Measurements from ENCODE around the gene CASQ2. TPM values are rescaled to one million over a fixed set of nuclear protein-coding genes. Genes with fewer than 3 reads are reported as not detected.
"Not testable (repeated sequence)": the region's sequence is repeated elsewhere in the genome, so short reads cannot be mapped to it uniquely, and the experiment has no call there.

The CASQ2 gene
- total and polyA plus RNA-seq, 5 donors, result 702 to 865 (median 753) TPM

DNA sequence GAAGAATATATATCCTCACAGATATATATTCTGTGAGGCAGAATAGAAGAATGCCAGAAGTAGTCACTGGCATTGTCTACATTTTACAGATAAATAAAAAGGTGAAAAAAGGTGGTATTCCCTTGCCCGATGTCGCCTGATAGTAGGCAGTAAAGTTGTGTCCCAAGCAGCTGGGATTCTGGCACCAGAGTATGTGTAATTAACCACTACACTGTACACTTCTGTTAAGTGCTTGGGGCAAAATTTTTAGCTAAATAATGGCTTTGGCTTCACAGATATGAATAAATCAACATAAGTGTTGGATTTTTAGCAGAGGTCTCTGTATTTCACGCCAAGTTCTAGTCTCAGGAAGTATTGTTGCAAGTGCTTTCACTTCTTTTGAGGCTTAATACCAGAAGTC, 13.3 kb upstream of the CASQ2 start:
- Histone ChIP-seq H3K4me1 (ENCODE audit: control insufficient read depth, insufficient read depth, low read length) (no peaks in the 10 kb centered on the region), H3K4me3 (ENCODE audit: low read length) (no peak overlapping the region), H3K27me3 (ENCODE audit: control insufficient read depth, insufficient read depth) (no peaks in the 10 kb centered on the region), H3K9me3 (ENCODE audit: control insufficient read depth, low read length) (no peaks in the 10 kb centered on the region), H3K27ac (ENCODE audit: low read length) (no peak overlapping the region)
- DNase-seq (no peak), ATAC-seq (no peak)
- WGBS, result 87% methylated on average over 3 of the region's 3 CpGs
- intact Hi-C loops (cut with DNase I), result no loop called here

DNA sequence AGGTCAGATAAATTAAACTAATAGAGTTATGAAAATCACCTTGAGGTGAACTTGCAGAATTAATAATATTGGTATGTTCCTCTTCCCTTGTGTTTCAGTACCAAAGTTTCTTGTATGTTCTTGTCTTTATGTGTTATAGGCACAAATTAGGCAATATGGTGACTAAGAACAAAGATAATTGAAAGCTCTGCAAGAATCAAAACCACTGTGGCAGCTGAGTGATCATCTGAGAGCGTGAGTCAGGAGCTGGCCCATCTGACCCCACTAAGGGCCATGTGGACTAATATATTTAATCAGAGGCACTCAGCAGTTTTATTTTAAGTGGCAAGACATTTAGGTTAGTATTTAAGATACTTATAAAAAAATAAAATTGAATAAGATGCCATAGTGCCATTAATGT, 12.8 kb upstream of the CASQ2 start:
- Histone ChIP-seq H3K27ac (ENCODE audit: low read length) (no peak overlapping the region), H3K4me1 (ENCODE audit: control insufficient read depth, insufficient read depth, low read length) (no peaks in the 10 kb centered on the region)

DNA sequence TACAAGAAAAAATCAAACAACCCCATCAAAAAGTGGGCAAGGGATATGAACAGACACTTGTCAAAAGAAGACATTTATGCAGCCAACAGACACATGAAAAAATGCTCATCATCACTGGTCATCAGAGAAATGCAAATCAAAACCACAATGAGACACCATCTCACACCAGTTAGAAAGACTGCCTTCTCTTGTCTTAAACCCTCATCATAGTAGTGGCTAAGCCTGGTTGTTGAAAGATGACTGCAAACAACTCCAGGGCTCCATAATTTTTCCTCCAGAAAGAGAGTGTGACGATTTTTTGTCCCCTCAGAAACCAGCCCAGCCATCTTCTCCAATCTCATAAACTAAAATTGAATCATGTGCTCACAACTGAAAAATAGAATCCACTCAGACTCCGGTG, 12.1 kb upstream of the CASQ2 start:
- H3K27me3 ChIP-seq (ENCODE audit: control insufficient read depth, insufficient read depth); ATAC-seq; H3K9me3 ChIP-seq (ENCODE audit: control insufficient read depth, low read length); H3K4me1 ChIP-seq (ENCODE audit: control insufficient read depth, insufficient read depth, low read length); intact Hi-C loops (cut with DNase I); DNase-seq; H3K4me3 ChIP-seq (ENCODE audit: low read length); H3K27ac ChIP-seq (ENCODE audit: low read length): not testable (repeated sequence)
- 82% methylated on average over 2 of the region's 2 CpGs for WGBS

More for the DNA sequence above, 12.8 kb upstream of the CASQ2 start:
- ATAC-seq (no peak), DNase-seq (no peak)
- H3K9me3 ChIP-seq (ENCODE audit: control insufficient read depth, low read length), result no peaks in the 10 kb centered on the region
- no peak overlapping the region for H3K4me3 ChIP-seq (ENCODE audit: low read length)
- WGBS, result 89% methylated on average over 1 of the region's 1 CpG
- no peaks in the 10 kb centered on the region for H3K27me3 ChIP-seq (ENCODE audit: control insufficient read depth, insufficient read depth)
- intact Hi-C loops (cut with DNase I), result no loop called here

DNA sequence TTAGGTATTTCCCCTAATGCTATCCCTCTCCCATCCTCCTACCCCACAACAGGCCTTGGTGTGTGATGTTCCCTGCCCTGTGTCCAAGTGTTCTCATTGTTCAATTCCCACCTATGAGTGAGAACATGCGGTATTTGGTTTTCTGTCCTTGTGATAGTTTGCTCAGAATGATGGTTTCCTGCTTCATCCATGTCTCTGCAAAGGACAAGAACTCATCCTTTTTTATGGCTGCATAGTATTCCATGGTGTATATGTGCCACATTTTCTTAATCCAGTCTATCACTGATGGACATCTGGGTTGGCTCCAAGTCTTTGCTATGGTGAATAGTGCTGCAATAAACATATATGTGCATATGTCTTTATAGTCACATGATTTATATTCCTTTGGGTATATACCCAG, 10.6 kb upstream of the CASQ2 start:
- H3K27ac ChIP-seq (ENCODE audit: low read length), result not testable (repeated sequence)
- intact Hi-C loops (cut with DNase I), result loop anchor here in 1 of 4 donors (10.0 kb wide), 1 partner anchor 164 kb away; no protein-coding TSS in a partner anchor

DNA sequence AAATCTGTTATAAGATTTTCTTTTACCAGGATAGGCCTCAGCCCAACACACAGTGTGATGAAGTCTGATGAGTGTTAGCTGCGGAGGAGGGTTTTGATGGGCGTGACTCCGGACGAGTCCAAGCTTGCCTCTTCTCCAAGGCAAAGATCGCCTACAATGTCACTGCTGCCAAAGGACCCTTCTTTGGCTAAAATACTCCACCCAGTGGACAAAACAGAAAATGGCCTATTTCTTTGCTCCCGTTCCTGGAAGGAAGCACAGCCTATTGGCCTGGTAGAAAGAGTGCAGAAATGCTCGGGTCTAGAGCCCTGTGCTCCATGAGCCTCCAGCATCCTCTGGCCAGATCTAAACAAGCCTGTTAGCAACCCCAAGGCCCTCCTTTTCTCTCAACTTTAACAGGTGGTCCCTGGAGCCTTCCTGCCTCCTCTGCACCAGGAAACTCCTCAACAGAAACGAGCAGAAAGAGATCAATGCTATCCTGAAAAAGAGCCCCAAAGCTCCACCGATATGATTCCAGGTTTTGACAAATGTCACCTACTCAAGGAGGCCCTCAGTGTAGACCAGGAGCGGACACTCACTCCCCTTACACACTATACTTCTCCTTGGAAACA, 3.4 kb upstream of the CASQ2 start:
- no peaks in the 10 kb centered on the region for H3K4me1 ChIP-seq (ENCODE audit: control insufficient read depth, insufficient read depth, low read length)
- peak; percentile 70 to 78 (median 77) for DNase-seq
- WGBS, result 27% methylated on average over 10 of the region's 10 CpGs
- no peaks in the 10 kb centered on the region for H3K9me3 ChIP-seq (ENCODE audit: control insufficient read depth, low read length)
- peak overlapping the region; percentile 70 for H3K27ac ChIP-seq (ENCODE audit: low read length)
- H3K27me3 ChIP-seq (ENCODE audit: control insufficient read depth, insufficient read depth), result no peaks in the 10 kb centered on the region
- ATAC-seq, result peak; percentile 89 to 91
- intact Hi-C loops (cut with DNase I), result loop anchor here in 3 of 4 donors (2.0 to 10.0 kb wide), 3 partner anchors 157 to 165 kb away; no protein-coding TSS in a partner anchor
- H3K4me3 ChIP-seq (ENCODE audit: low read length), result peak overlapping the region; percentile 18

More for the DNA sequence above, 10.6 kb upstream of the CASQ2 start:
- H3K4me3 ChIP-seq (ENCODE audit: low read length); DNase-seq; H3K4me1 ChIP-seq (ENCODE audit: control insufficient read depth, insufficient read depth, low read length); H3K27me3 ChIP-seq (ENCODE audit: control insufficient read depth, insufficient read depth); H3K9me3 ChIP-seq (ENCODE audit: control insufficient read depth, low read length); ATAC-seq: not testable (repeated sequence)
- 85% methylated on average over 1 of the region's 1 CpG for WGBS

DNA sequence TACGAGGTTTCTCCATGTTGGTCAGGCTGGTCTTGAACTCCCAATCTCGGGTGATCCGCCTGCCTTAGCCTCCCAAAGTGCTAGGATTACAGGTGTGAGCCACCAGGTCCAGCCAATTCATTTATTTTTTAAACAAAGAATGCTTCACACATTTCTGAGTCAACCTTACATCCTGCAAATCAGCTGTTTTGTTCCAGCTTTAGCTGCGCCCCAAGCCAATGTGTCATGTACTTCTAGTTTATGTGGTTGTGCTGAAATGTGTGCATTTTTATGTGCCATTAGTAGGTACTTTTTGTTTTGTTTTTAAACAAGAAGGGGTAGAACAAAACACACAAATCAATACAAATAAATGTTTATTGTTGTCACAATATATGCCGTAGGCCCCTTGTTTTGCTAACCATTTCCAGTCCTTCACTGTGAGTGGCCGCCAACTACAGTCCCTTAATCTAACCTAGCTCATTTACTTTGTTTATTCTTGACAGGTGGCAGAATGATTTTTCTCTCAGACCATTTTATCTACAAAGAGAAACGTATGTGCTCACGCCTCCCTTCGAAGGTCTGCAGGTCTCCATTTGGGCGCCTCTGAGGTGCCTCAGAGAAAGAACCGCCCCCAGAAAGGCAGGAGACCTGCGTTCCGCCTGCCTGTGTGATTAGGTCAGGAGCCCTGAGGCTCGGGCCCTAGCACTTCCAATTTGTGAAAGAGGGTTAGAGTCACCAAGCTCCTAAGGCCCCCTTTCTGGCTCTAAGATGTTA, 2.8 kb upstream of the CASQ2 start:
- intact Hi-C loops (cut with DNase I), result loop anchor here in 2 of 4 donors (5.0 to 10.0 kb wide), 2 partner anchors 156 to 164 kb away; no protein-coding TSS in a partner anchor
- WGBS, result 55% methylated on average over 14 of the region's 14 CpGs
- ATAC-seq, result peak in 1 of 2 donors; percentile 19
- Histone ChIP-seq H3K4me1 (ENCODE audit: control insufficient read depth, insufficient read depth, low read length) (no peaks in the 10 kb centered on the region), H3K27me3 (ENCODE audit: control insufficient read depth, insufficient read depth) (no peaks in the 10 kb centered on the region), H3K9me3 (ENCODE audit: control insufficient read depth, low read length) (no peaks in the 10 kb centered on the region), H3K27ac (ENCODE audit: low read length) (peak overlapping the region; percentile 70), H3K4me3 (ENCODE audit: low read length) (peak overlapping the region; percentile 18)
- DNase-seq, result no peak

DNA sequence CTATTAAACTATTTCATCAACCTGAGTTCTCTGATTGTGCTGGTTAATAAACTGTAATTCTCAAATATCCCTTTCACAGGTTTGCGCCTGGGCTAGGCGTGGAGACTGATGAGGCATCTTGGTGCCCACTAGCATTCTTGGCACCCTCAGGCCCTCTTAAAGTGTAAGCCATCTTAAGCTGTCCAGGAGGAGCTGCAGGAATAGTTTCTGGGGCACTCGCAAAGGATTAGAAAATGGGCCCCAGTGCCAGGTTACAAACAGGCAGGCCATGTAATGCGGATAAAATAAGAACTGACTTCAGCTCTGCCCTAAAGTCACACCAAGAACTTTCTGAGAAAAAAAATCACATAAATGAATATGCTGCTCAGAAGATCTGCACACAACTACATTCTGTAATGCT, 1.1 kb downstream of the CASQ2 start:
- Histone ChIP-seq H3K9me3 (ENCODE audit: control insufficient read depth, low read length) (no peaks in the 10 kb centered on the region), H3K27me3 (ENCODE audit: control insufficient read depth, insufficient read depth) (no peaks in the 10 kb centered on the region), H3K4me3 (ENCODE audit: low read length) (peak overlapping the region; percentile 66), H3K4me1 (ENCODE audit: control insufficient read depth, insufficient read depth, low read length) (no peaks in the 10 kb centered on the region), H3K27ac (ENCODE audit: low read length) (peak overlapping the region; percentile 99)
- ATAC-seq (peak; percentile 7 to 8), DNase-seq (no peak)
- intact Hi-C loops (cut with DNase I), result loop anchor here (5.0 to 10.0 kb wide), 4 partner anchors 40 to 155 kb away; no protein-coding TSS in a partner anchor
- WGBS, result 62% methylated on average over 4 of the region's 4 CpGs

DNA sequence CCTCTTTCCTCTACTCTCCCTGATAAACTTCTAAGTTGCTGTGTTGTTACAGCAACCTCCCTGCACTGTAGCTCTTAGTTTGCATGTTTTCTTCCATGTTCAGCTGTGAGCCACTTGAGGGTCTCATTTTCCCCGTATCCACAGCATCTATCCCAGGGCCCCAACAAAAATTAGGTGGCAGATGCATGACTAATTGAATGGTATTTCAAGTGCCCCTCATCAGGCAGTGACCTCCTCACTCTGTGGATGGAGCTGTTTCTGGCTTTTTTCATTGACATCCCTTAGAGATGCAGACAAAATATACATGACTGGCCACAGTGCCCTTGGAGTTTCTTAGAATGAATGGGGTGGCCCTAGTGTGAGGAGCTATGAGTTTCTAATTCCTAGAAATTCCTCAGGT, 3.4 kb downstream of the CASQ2 start:
- no peaks in the 10 kb centered on the region for H3K4me1 ChIP-seq (ENCODE audit: control insufficient read depth, insufficient read depth, low read length)
- intact Hi-C loops (cut with DNase I), result loop anchor here (5.0 to 10.0 kb wide), 4 partner anchors 38 to 153 kb away; no protein-coding TSS in a partner anchor
- ATAC-seq, result no peak

DNA sequence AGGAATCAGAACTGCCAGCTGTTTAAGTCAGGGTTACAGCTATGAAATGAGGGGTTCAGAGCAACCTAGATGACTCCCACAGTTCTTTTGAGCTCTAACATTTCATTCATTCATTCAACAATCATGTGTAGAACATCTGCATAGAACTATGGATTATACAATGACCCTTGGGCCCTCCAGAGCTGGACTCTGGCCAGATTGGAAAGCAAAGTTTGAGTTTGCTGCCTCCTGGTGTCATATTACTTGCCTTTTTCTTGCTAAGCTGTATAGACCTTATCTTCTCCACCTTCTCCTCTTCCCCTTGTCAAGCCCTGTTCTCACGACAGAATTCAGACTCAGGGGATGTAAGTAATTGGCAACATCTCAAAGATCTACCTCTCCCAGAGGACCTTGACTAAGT, 4.0 kb downstream of the CASQ2 start:
- Histone ChIP-seq H3K4me3 (ENCODE audit: low read length) (peak overlapping the region; percentile 37), H3K4me1 (ENCODE audit: control insufficient read depth, insufficient read depth, low read length) (no peaks in the 10 kb centered on the region), H3K9me3 (ENCODE audit: control insufficient read depth, low read length) (no peaks in the 10 kb centered on the region), H3K27me3 (ENCODE audit: control insufficient read depth, insufficient read depth) (no peaks in the 10 kb centered on the region), H3K27ac (ENCODE audit: low read length) (no peak overlapping the region)
- ATAC-seq (peak in 1 of 2 donors; percentile 8), DNase-seq (no peak)
- whole genome bisulfite sequencing, result 8% methylated on average over 1 of the region's 1 CpG
- intact Hi-C loops (cut with DNase I), result loop anchor here in 3 of 4 donors (5.0 to 10.0 kb wide), 2 partner anchors 47 to 50 kb away; no protein-coding TSS in a partner anchor

More for the DNA sequence above, 3.4 kb downstream of the CASQ2 start:
- Histone ChIP-seq H3K27ac (ENCODE audit: low read length) (no peak overlapping the region), H3K27me3 (ENCODE audit: control insufficient read depth, insufficient read depth) (no peaks in the 10 kb centered on the region), H3K9me3 (ENCODE audit: control insufficient read depth, low read length) (no peaks in the 10 kb centered on the region), H3K4me3 (ENCODE audit: low read length) (peak overlapping the region; percentile 37)
- no peak for DNase-seq
- WGBS, result 0% methylated on average over 1 of the region's 1 CpG

DNA sequence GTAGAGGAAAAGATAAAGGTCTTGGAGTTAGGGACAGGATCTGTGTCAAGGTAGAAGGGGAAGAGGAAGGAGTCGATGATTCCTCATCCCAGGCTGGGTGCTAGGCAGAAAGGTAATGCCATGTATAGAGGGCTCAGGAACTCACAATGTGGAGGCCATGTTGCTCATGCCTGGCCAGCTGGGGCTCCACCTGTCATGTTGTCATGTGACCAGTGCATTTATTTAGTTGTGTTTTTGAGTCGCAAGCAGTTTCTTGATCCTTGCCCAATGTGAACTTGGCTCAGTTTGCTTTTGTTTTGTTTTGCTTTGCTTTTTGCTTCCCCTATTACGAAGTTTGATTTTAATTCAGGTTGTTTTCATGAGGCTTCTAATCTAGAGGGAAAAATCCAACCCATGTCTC, 5.7 kb downstream of the CASQ2 start:
- intact Hi-C loops (cut with DNase I), result loop anchor here in 3 of 4 donors (5.0 to 10.0 kb wide), 2 partner anchors 45 to 48 kb away; no protein-coding TSS in a partner anchor

More for the DNA sequence above, 5.7 kb downstream of the CASQ2 start:
- Histone ChIP-seq H3K4me1 (ENCODE audit: control insufficient read depth, insufficient read depth, low read length) (peaks cover 2% of the 10 kb centered on the region), H3K4me3 (ENCODE audit: low read length) (no peak overlapping the region), H3K27me3 (ENCODE audit: control insufficient read depth, insufficient read depth) (no peaks in the 10 kb centered on the region), H3K27ac (ENCODE audit: low read length) (no peak overlapping the region), H3K9me3 (ENCODE audit: control insufficient read depth, low read length) (no peaks in the 10 kb centered on the region)
- DNase-seq (no peak), ATAC-seq (no peak)
- WGBS, result 81% methylated on average over 3 of the region's 3 CpGs
